Stomach (tissue), 9 donors: Measurements from ENCODE around the gene GSTM2. TPM values are rescaled to one million over a fixed set of nuclear protein-coding genes. Genes with fewer than 3 reads are reported as not detected.
"Not testable (repeated sequence)": the region's sequence is repeated elsewhere in the genome, so short reads cannot be mapped to it uniquely, and the experiment has no call there.

ENCODE experiments used
- DNase-seq, 2 donors: peaks; one replicate each; pipeline versions ENCODE4 v3.0.0 to v3.0.0-alpha.2; 2013 to 2019
- H3K27ac ChIP-seq, 5 donors: fragments of 200-600 bp in 4 of 5; sonication (generic) in 4 of 5; one replicate each; pipeline ENCODE4 v1.5.1; 2013 to 2019; ENCODE audit warnings: mild to moderate bottlenecking in 1 of 5, moderate library complexity in 1 of 5
- H3K27me3 ChIP-seq, 3 donors: fragments of 200-600 bp; sonication (generic); one replicate each; pipeline ENCODE4 v1.5.1; 2017 to 2019; ENCODE audit warnings: mixed run types in 1 of 3
- H3K36me3 ChIP-seq, 4 donors: fragments of 200-600 bp; sonication (generic); 1 replicate in 3 of 4; 2 replicates in 1 of 4; pipeline ENCODE4 v1.5.1; 2016 to 2019
- H3K4me1 ChIP-seq, 4 donors: fragments of 200-600 bp; sonication (generic); one replicate each; pipeline ENCODE4 v1.5.1; 2016 to 2019
- H3K4me3 ChIP-seq, 4 donors: fragments of 200-600 bp; sonication (generic) in 3 of 4; one replicate each; pipeline ENCODE4 v1.5.1; 2016 to 2019; ENCODE audit warnings: mild to moderate bottlenecking in 1 of 4
- H3K9me3 ChIP-seq, 4 donors: fragments of 200-600 bp; sonication (generic); one replicate each; pipeline ENCODE4 v1.5.1; 2016 to 2019
- CTCF ChIP-seq, 7 experiments: fragments of 450-650 bp in 4 of 7; fragments of 200-600 bp in 3 of 7; sonication (generic) in 3 of 7; IDR thresholded peaks; one replicate each; pipeline ENCODE4 v1.5.1; 2016 to 2019; ENCODE audit warnings: antibody characterized with exemption in 7 of 7, control low read depth in 2 of 7, mild to moderate bottlenecking in 1 of 7
- EP300 ChIP-seq: sonication (generic); formaldehyde crosslinking; IDR thresholded peaks from one replicate; pipeline ENCODE4 v1.6.1; 2017; ENCODE audit warnings: antibody characterized with exemption
- POLR2A ChIP-seq, 4 donors: fragments of 450-650 bp; IDR thresholded peaks; one replicate each; pipeline ENCODE4 v1.6.1; 2016; ENCODE audit warnings: antibody characterized with exemption in 4 of 4, control low read depth in 2 of 4, mild to moderate bottlenecking in 1 of 4, moderate library complexity in 1 of 4
- POLR2AphosphoS5 ChIP-seq, 3 donors: sonication (generic); formaldehyde crosslinking; IDR thresholded peaks; one replicate each; pipeline ENCODE4 v1.6.1; 2016; ENCODE audit warnings: antibody characterized with exemption in 3 of 3
- WGBS, 5 donors: extraction: QIAGEN DNeasy Blood & Tissue Kit in 3 of 5; methylation state at CpG; one replicate each; pipeline versions ENCODE4 v1.1.5 to v1.1.7; 2013 to 2018; 5-methylcytosine and 5-hydroxymethylcytosine counted together
- intact Hi-C: fragments of 100-400 bp; cut with DNase I; formaldehyde crosslinking; loops from one replicate; pipeline ENCODE4 v1.15.1; 2023; ENCODE audit warnings: low total_unique reads
- polyA plus RNA-seq, 3 donors: library from polyadenylated mRNA; stranded (reverse); fragments of 200-250 nt; gene quantifications; one replicate each; pipeline ENCODE4 v1.2.3, GENCODE V29; 2013
- total RNA-seq, 5 donors: library from RNA; depleted of rRNA; stranded (reverse); fragments of >200 nt; gene quantifications; one replicate each; pipeline versions ENCODE4 v1.1.0 to v1.2.3, GENCODE V29; 2014 to 2016
- donor health status: healthy with polysubstance abuse.
- donor health status: Bipolar disorder and iron deficiency.
- donor health status: healthy.

GSTM2 gene
- total and polyA plus RNA-seq, 8 donors: 22.3 to 219 (median 124) TPM

- TF ChIP-seq CTCF (IDR thresholded peaks at IDR 0.05) (no peak), POLR2A (IDR thresholded peaks at IDR 0.05) (no peak), EP300 (no peak), POLR2AphosphoS5 (IDR thresholded peaks at IDR 0.05) (no peak)
- Histone ChIP-seq H3K27ac (peak overlapping the region; percentile 2 to 64 (median 47)), H3K4me1 (peaks cover 10 to 22% (median 14%) of the 10 kb centered on the region in 4 donors), H3K4me3 (peak overlapping the region; percentile 58 to 60 (median 59)), H3K27me3 (no peaks in the 10 kb centered on the region), H3K36me3 (peaks cover 0 to 27% (median 3%) of the 10 kb centered on the region in 4 donors), H3K9me3 (no peaks in the 10 kb centered on the region)
- intact Hi-C loops: no loop called here
- 6 to 14% (median 9%) methylated on average over 6 to 26 of the region's 26 CpGs for WGBS, 5 donors
- peak in 1 of 2 donors; percentile 51 for DNase-seq
Observed at GRCh38 chr1:109668123-109668775, 392 bp downstream of the GSTM2 start.

- 79 to 92% (median 88%) methylated on average over 22 of the region's 22 CpGs for WGBS, 5 donors
- H3K9me3 ChIP-seq: no peaks in the 10 kb centered on the region
- TF ChIP-seq CTCF (IDR thresholded peaks at IDR 0.05) (no peak), POLR2A (IDR thresholded peaks at IDR 0.05) (no peak), POLR2AphosphoS5 (IDR thresholded peaks at IDR 0.05) (no peak), EP300 (no peak)
- H3K4me3 ChIP-seq: no peak overlapping the region
- peaks cover 0 to 34% (median 7%) of the 10 kb centered on the region in 4 donors for H3K36me3 ChIP-seq
- no peak for DNase-seq
- peak overlapping the region in 1 of 5 donors; percentile 8 for H3K27ac ChIP-seq
- intact Hi-C loops: no loop called here
- H3K4me1 ChIP-seq: peaks cover 10 to 19% (median 14%) of the 10 kb centered on the region in 4 donors
- H3K27me3 ChIP-seq: no peaks in the 10 kb centered on the region
Observed at GRCh38 chr1:109669246-109669948, 1.5 kb downstream of the GSTM2 start.

GRCh38 chr1:109669949-109670302 lies 2.1 kb downstream of the GSTM2 start:
- H3K4me3 ChIP-seq, H3K9me3 ChIP-seq, H3K27me3 ChIP-seq, intact Hi-C loops, DNase-seq, H3K27ac ChIP-seq: not testable (repeated sequence)
- 89 to 96% (median 96%) methylated on average over 4 to 5 of the region's 5 CpGs for WGBS, 5 donors
- Histone ChIP-seq H3K4me1 (peaks cover 10 to 19% (median 14%) of the 10 kb centered on the region in 4 donors), H3K36me3 (peaks cover 0 to 34% (median 7%) of the 10 kb centered on the region in 4 donors)

GRCh38 chr1:109671067-109671466 lies 3.2 kb downstream of the GSTM2 start:
- peaks cover 10 to 19% (median 14%) of the 10 kb centered on the region in 4 donors for H3K4me1 ChIP-seq
- peaks cover 0 to 30% (median 7%) of the 10 kb centered on the region in 4 donors for H3K36me3 ChIP-seq
- no peak for DNase-seq
- TF ChIP-seq POLR2A (IDR thresholded peaks at IDR 0.05) (no peak), EP300 (no peak), CTCF (IDR thresholded peaks at IDR 0.05) (no peak), POLR2AphosphoS5 (IDR thresholded peaks at IDR 0.05) (no peak)
- H3K27me3 ChIP-seq: no peaks in the 10 kb centered on the region
- H3K4me3 ChIP-seq: no peak overlapping the region
- WGBS, 5 donors: 87 to 96% (median 93%) methylated on average over 2 to 5 of the region's 5 CpGs
- no peaks in the 10 kb centered on the region for H3K9me3 ChIP-seq
- no peak overlapping the region for H3K27ac ChIP-seq
- intact Hi-C loops: no loop called here

- H3K9me3 ChIP-seq, H3K4me3 ChIP-seq, H3K27ac ChIP-seq, intact Hi-C loops, H3K27me3 ChIP-seq, DNase-seq, H3K4me1 ChIP-seq: not testable (repeated sequence)
- WGBS, 5 donors: 65 to 89% (median 77%) methylated on average over 2 of the region's 2 CpGs
- H3K36me3 ChIP-seq: peaks cover 0 to 30% (median 7%) of the 10 kb centered on the region in 4 donors
Observed at GRCh38 chr1:109673861-109674260, 6.0 kb downstream of the GSTM2 start.

GRCh38 chr1:109676683-109677381 lies 9.0 kb downstream of the GSTM2 start:
- DNase-seq, H3K4me1 ChIP-seq, H3K27me3 ChIP-seq, H3K4me3 ChIP-seq, H3K27ac ChIP-seq, intact Hi-C loops, H3K9me3 ChIP-seq: not testable (repeated sequence)
- H3K36me3 ChIP-seq: peaks cover 0 to 21% (median 5%) of the 10 kb centered on the region in 4 donors
- 80 to 95% (median 93%) methylated on average over 3 of the region's 3 CpGs for WGBS, 5 donors
